Trophoblast cell (in vitro differentiated cells and primary cell): Measurements from ENCODE around the gene TCF25.
"Not testable (repeated sequence)": the region's sequence is repeated elsewhere in the genome, so short reads cannot be mapped to it uniquely, and the experiment has no call there.

Experiments
- DNase-seq, 2 donors: peaks; one replicate each; pipeline ENCODE4 v3.0.0-alpha.2; 2016
- H2AFZ ChIP-seq: 2 replicates; pipeline ENCODE4 v1.6.1; 2013; ENCODE audit warnings: low read length, moderate library complexity, mild to moderate bottlenecking; ENCODE audit not compliant: insufficient read depth, poor library complexity
- H2AK5ac ChIP-seq: 2 replicates; pipeline ENCODE4 v1.6.1; 2013; ENCODE audit warnings: mild to moderate bottlenecking, low read length
- H2BK120ac ChIP-seq: 2 replicates; pipeline ENCODE4 v1.6.1; 2013; ENCODE audit warnings: low read length, mild to moderate bottlenecking, moderate library complexity; ENCODE audit not compliant: insufficient read depth, poor library complexity
- H2BK12ac ChIP-seq: 2 replicates; pipeline ENCODE4 v1.6.1; 2013; ENCODE audit warnings: mild to moderate bottlenecking, low read length, moderate library complexity
- H2BK5ac ChIP-seq: 2 replicates; pipeline ENCODE4 v1.6.1; 2013; ENCODE audit warnings: low read length, low read depth, moderate library complexity, mild to moderate bottlenecking; ENCODE audit not compliant: poor library complexity
- H3K14ac ChIP-seq: 2 replicates; pipeline ENCODE4 v1.6.1; 2013; ENCODE audit warnings: mild to moderate bottlenecking, low read length
- H3K18ac ChIP-seq: 2 replicates; pipeline ENCODE4 v1.6.1; 2013; ENCODE audit warnings: mild to moderate bottlenecking, low read length
- H3K23ac ChIP-seq: 2 replicates; pipeline ENCODE4 v1.6.1; 2013; ENCODE audit warnings: low read length
- H3K27ac ChIP-seq: 2 replicates; pipeline ENCODE4 v1.5.1; 2013; ENCODE audit warnings: low read depth, mild to moderate bottlenecking, inconsistent platforms, low read length, moderate library complexity
- H3K27me3 ChIP-seq: 2 replicates; pipeline ENCODE4 v1.6.1; 2013; ENCODE audit warnings: inconsistent platforms, mild to moderate bottlenecking, low read length, moderate library complexity; ENCODE audit not compliant: insufficient read depth
- H3K36me3 ChIP-seq, 2 experiments: 1 replicate in 1 of 2; 2 replicates in 1 of 2; pipeline ENCODE4 v1.6.1; 2013; ENCODE audit warnings: low read length in 2 of 2, mild to moderate bottlenecking in 2 of 2, moderate library complexity in 1 of 2; ENCODE audit not compliant: insufficient read depth in 2 of 2, control insufficient read depth in 1 of 2
- H3K4ac ChIP-seq: 2 replicates; pipeline ENCODE4 v1.6.1; 2013; ENCODE audit warnings: low read depth, mild to moderate bottlenecking, low read length, moderate library complexity
- H3K4me1 ChIP-seq, 2 experiments: 1 replicate in 1 of 2; 2 replicates in 1 of 2; pipeline ENCODE4 v1.6.1; 2013; ENCODE audit warnings: low read length in 2 of 2, mild to moderate bottlenecking in 2 of 2, moderate library complexity in 1 of 2; ENCODE audit not compliant: insufficient read depth in 2 of 2, control insufficient read depth in 1 of 2
- H3K4me2 ChIP-seq: 2 replicates; pipeline ENCODE4 v1.6.1; 2013; ENCODE audit warnings: inconsistent platforms, mild to moderate bottlenecking, low read length, moderate library complexity
- H3K4me3 ChIP-seq: 2 replicates; pipeline ENCODE4 v1.5.1; 2013; ENCODE audit warnings: mild to moderate bottlenecking, low read depth, low read length, inconsistent platforms
- H3K79me1 ChIP-seq: one replicate; pipeline ENCODE4 v1.6.1; 2013; ENCODE audit warnings: low read length
- H3K79me2 ChIP-seq: 2 replicates; pipeline ENCODE4 v1.6.1; 2013; ENCODE audit warnings: low read length, mild to moderate bottlenecking; ENCODE audit not compliant: control insufficient read depth, insufficient read depth, poor library complexity
- H3K9ac ChIP-seq: 2 replicates; pipeline ENCODE4 v1.6.1; 2013; ENCODE audit warnings: mild to moderate bottlenecking, low read length
- H3K9me3 ChIP-seq: 2 replicates; pipeline ENCODE4 v1.6.1; 2013; ENCODE audit warnings: low read depth, mild to moderate bottlenecking, control low read depth, inconsistent platforms, low read length; ENCODE audit not compliant: insufficient read depth
- H4K12ac ChIP-seq: 2 replicates; pipeline ENCODE4 v1.6.1; 2013; ENCODE audit warnings: low read depth, mild to moderate bottlenecking, low read length, moderate library complexity
- H4K8ac ChIP-seq: 2 replicates; pipeline ENCODE4 v1.6.1; 2013; ENCODE audit warnings: low read depth, mild to moderate bottlenecking, low read length, moderate library complexity
- H4K91ac ChIP-seq: one replicate; pipeline ENCODE4 v1.6.1; 2013; ENCODE audit warnings: low read depth, mild to moderate bottlenecking, low read length, moderate library complexity
- WGBS: extraction: QIAGEN DNeasy Blood & Tissue Kit; methylation state at CpG from one replicate; pipeline ENCODE4 v1.1.7; 2013; ENCODE audit warnings: missing lambda C conversion rate; ENCODE audit not compliant: insufficient read length, insufficient coverage; ENCODE audit errors: extremely low coverage; 5-methylcytosine and 5-hydroxymethylcytosine counted together

The TCF25 gene

DNA sequence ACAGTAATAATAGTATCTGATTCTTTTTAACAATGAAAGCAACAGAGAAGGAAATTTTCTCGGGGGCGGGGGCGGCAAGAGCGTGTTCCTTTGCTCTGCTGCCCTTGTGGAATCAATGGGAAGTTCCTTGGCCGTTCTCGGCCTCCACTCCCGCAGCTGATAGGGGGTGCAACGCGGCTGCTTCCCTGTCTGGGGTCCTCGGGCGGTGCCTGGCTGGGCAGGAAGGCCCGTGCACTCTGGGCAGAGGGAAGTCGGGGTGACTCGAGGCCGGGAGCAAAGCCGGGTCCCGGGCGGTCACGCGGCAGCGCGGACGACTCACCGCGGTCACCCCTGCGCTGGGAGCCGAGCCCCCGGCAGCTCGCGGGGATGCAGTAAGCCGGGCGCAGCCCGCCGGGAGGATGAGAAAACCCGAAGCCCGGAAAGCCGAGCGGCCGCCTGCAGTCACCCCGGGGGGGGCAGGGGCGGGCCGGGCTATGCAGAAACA is 52.2 kb downstream of the TCF25 start:
- Histone ChIP-seq H3K23ac (no peak overlapping the region), H3K9me3 (no peaks in the 10 kb centered on the region), H3K9ac (peak overlapping the region; percentile 50), H3K14ac (no peak overlapping the region), H4K12ac (no peak overlapping the region), H3K36me3 (peaks cover 10% of the 10 kb centered on the region in 2 experiments), H3K79me1 (peaks cover 24% of the 10 kb centered on the region), H3K4me2 (peak overlapping the region; percentile 93), H3K27ac (no peak overlapping the region), H3K27me3 (peaks cover 3% of the 10 kb centered on the region), H4K91ac (no peak overlapping the region), H3K79me2 (peaks cover 12% of the 10 kb centered on the region), H2AFZ (peak overlapping the region; percentile 32), H2BK5ac (no peak overlapping the region), H2BK120ac (no peak overlapping the region), H3K18ac (peak overlapping the region; percentile 9), H2BK12ac (no peak overlapping the region), H3K4me1 (peaks cover 21 to 27% of the 10 kb centered on the region in 2 experiments), H3K4ac (no peak overlapping the region), H2AK5ac (peak overlapping the region; percentile 64), H3K4me3 (peak overlapping the region; percentile 80), H4K8ac (no peak overlapping the region)
- no CpG with 5 or more reads among the region's 42 CpGs for WGBS
- no peak for DNase-seq

DNA sequence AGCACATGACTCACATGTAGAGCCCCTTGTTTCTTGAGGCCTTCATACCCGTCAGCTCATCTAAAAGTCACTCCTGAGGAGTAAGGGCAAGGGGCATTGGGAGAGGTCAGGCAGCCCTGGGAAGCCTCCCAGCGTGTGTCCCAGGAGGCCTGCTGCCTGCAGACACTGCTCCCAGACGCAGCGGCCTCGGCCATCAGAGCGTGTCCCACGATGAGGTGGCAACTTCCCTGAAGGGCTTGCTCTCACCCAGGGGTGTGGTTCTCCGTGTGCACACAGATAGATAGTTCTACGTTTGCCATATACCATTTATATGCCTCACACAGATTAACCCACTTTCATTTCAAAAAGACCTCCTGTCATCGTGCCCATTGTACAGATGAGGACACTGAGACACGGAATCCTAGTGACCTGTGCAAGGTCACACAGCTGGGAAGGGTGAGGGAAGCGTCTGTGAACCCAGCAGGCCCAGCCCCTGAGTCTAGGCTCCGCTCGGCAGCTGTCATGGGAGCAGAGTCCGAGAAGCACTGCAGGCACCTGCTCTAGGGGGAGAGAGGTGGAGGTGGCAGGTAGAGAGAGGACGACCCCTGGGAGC is 58.0 kb downstream of the TCF25 start:
- H3K14ac ChIP-seq, result no peak overlapping the region
- no peaks in the 10 kb centered on the region for H3K79me1 ChIP-seq
- H3K4me2 ChIP-seq, result no peak overlapping the region
- H3K27ac ChIP-seq, result no peak overlapping the region
- H3K18ac ChIP-seq, result no peak overlapping the region
- no peak overlapping the region for H2BK120ac ChIP-seq
- H3K79me2 ChIP-seq, result no peaks in the 10 kb centered on the region
- no peak overlapping the region for H3K4ac ChIP-seq
- H4K91ac ChIP-seq, result no peak overlapping the region
- H2AFZ ChIP-seq, result no peak overlapping the region
- H3K9me3 ChIP-seq, result no peaks in the 10 kb centered on the region
- H4K8ac ChIP-seq, result no peak overlapping the region
- H3K4me3 ChIP-seq, result no peak overlapping the region
- H2AK5ac ChIP-seq, result no peak overlapping the region
- H2BK5ac ChIP-seq, result no peak overlapping the region
- no peak overlapping the region for H4K12ac ChIP-seq
- WGBS, result no CpG with 5 or more reads among the region's 16 CpGs
- peak overlapping the region; percentile 47 for H3K9ac ChIP-seq
- no peak overlapping the region for H2BK12ac ChIP-seq
- no peak for DNase-seq
- H3K36me3 ChIP-seq, result peaks cover 62 to 63% of the 10 kb centered on the region in 2 experiments
- no peak overlapping the region for H3K23ac ChIP-seq
- H3K27me3 ChIP-seq, result no peaks in the 10 kb centered on the region
- H3K4me1 ChIP-seq, result peaks cover 0 to 1% of the 10 kb centered on the region in 2 experiments

DNA sequence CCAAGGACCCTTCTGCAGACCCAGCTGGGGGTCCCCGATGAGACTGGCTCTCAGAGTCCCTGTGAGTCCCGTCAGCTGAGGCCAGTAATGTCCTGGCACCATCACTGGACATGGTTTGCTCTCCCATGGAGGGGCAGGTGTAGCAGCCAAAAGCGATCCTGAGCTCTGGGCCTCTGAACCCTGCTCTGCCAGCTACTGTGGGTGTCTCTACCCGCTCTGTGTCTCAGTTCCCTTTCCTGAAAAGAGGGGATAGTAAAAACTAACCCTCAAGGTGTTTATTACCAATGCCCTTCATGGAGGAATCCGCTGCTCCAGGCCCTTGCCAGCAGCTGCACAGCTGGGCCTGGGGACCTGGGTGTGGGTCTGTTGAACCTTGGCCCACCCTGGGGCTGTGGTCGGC is 58.6 kb downstream of the TCF25 start:
- H3K14ac ChIP-seq, result no peak overlapping the region
- no peak overlapping the region for H3K4ac ChIP-seq
- no peak overlapping the region for H3K4me2 ChIP-seq
- no peaks in the 10 kb centered on the region for H3K79me1 ChIP-seq
- no peak overlapping the region for H2BK5ac ChIP-seq
- no peaks in the 10 kb centered on the region for H3K4me1 ChIP-seq
- H2BK12ac ChIP-seq, result no peak overlapping the region
- H4K12ac ChIP-seq, result no peak overlapping the region
- no peaks in the 10 kb centered on the region for H3K79me2 ChIP-seq
- peaks cover 63 to 69% of the 10 kb centered on the region in 2 experiments for H3K36me3 ChIP-seq
- H3K23ac ChIP-seq, result no peak overlapping the region
- H3K18ac ChIP-seq, result no peak overlapping the region
- H2AK5ac ChIP-seq, result no peak overlapping the region
- H2AFZ ChIP-seq, result no peak overlapping the region
- H3K9ac ChIP-seq, result no peak overlapping the region
- WGBS, result no CpG with 5 or more reads among the region's 6 CpGs
- no peak overlapping the region for H2BK120ac ChIP-seq
- H3K27ac ChIP-seq, result no peak overlapping the region
- H4K91ac ChIP-seq, result no peak overlapping the region
- no peak overlapping the region for H4K8ac ChIP-seq
- H3K9me3 ChIP-seq, result no peaks in the 10 kb centered on the region
- H3K27me3 ChIP-seq, result no peaks in the 10 kb centered on the region
- H3K4me3 ChIP-seq, result no peak overlapping the region
- DNase-seq, result no peak

DNA sequence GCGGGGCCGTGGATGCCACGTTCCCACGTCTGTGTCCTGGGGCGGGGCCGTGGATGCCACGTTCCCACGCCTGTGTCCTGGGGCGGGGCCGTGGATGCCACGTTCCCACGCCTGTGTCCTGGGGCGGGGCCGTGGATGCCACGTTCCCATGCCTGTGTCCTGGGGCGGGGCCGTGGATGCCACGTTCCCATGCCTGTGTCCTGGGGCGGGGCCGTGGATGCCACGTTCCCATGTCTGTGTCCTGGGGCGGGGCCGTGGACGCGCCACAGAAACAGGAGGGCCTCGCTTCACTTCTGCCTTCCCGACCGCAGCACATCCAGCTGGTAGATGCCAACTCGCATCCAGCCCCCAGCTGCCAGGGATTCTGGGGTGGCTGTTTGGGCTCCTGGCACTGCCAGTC is 60.6 kb downstream of the TCF25 start:
- H3K27ac ChIP-seq, H3K23ac ChIP-seq, H3K14ac ChIP-seq, H3K79me1 ChIP-seq, H3K18ac ChIP-seq, H3K4ac ChIP-seq, H4K8ac ChIP-seq, H3K4me1 ChIP-seq, H2BK12ac ChIP-seq, H3K27me3 ChIP-seq, H3K9ac ChIP-seq, H2AK5ac ChIP-seq, H2BK120ac ChIP-seq, H4K91ac ChIP-seq, H3K4me2 ChIP-seq, H2AFZ ChIP-seq, H3K9me3 ChIP-seq, H3K79me2 ChIP-seq, H2BK5ac ChIP-seq, H3K4me3 ChIP-seq, H4K12ac ChIP-seq, DNase-seq: not testable (repeated sequence)
- H3K36me3 ChIP-seq, result peaks cover 56 to 64% of the 10 kb centered on the region in 2 experiments
- WGBS, result no CpG with 5 or more reads among the region's 29 CpGs
